Ishikawa (cell line): Measurements from ENCODE around the gene CMTM1.

Experiments used
- CEBPB ChIP-seq: IDR thresholded peaks from 2 replicates; pipeline ENCODE4 v1.6.1; 2012
- CREB1 ChIP-seq: IDR thresholded peaks from 2 replicates; pipeline ENCODE4 v1.6.1; 2012; ENCODE audit warnings: low read depth
- EGR1 ChIP-seq: IDR thresholded peaks from 2 replicates; pipeline ENCODE4 v1.6.1; 2012
- EP300 ChIP-seq: IDR thresholded peaks from 2 replicates; pipeline ENCODE4 v1.6.1; 2012; ENCODE audit warnings: borderline replicate concordance
- FOXM1 ChIP-seq: IDR thresholded peaks from 2 replicates; pipeline ENCODE4 v1.6.1; 2012; ENCODE audit warnings: low read depth, borderline replicate concordance
- MAX ChIP-seq: IDR thresholded peaks from 2 replicates; pipeline ENCODE4 v1.6.1; 2012
- NFIC ChIP-seq: IDR thresholded peaks from 2 replicates; pipeline ENCODE4 v1.6.1; 2012
- RAD21 ChIP-seq: IDR thresholded peaks from 2 replicates; pipeline ENCODE4 v1.6.1; 2012; ENCODE audit warnings: low read depth
- REST ChIP-seq: IDR thresholded peaks from 2 replicates; pipeline ENCODE4 v1.6.1; 2012; ENCODE audit warnings: low read depth, mild to moderate bottlenecking
- TAF1 ChIP-seq: IDR thresholded peaks from 2 replicates; pipeline ENCODE4 v1.6.1; 2012; ENCODE audit warnings: low read depth, mild to moderate bottlenecking
- TCF12 ChIP-seq: IDR thresholded peaks from 2 replicates; pipeline ENCODE4 v1.6.1; 2012; ENCODE audit warnings: low read depth
- TEAD4 ChIP-seq: IDR thresholded peaks from 2 replicates; pipeline ENCODE4 v1.6.1; 2012
- USF1 ChIP-seq: IDR thresholded peaks from 2 replicates; pipeline ENCODE4 v1.6.1; 2012
- YY1 ChIP-seq: IDR thresholded peaks from 2 replicates; pipeline ENCODE4 v1.6.1; 2012; ENCODE audit warnings: low read depth
- ZBTB7A ChIP-seq: IDR thresholded peaks from 2 replicates; pipeline ENCODE4 v1.6.1; 2012; ENCODE audit warnings: low read depth

The CMTM1 gene

GRCh38 chr16:66616592-66616991 lies 50.4 kb downstream of the CMTM1 start:
- TF ChIP-seq CEBPB: no peak
- no peak for TF ChIP-seq TEAD4
- TF ChIP-seq TCF12: no peak
- TF ChIP-seq MAX: no peak
- TF ChIP-seq TAF1: no peak
- TF ChIP-seq REST: no peak
- TF ChIP-seq USF1: no peak
- no peak for TF ChIP-seq EP300
- TF ChIP-seq EGR1: no peak
- TF ChIP-seq ZBTB7A: no peak

- TF ChIP-seq YY1 (no peak), ZBTB7A (no peak), CEBPB (no peak), EGR1 (no peak), TEAD4 (no peak), TCF12 (no peak), TAF1 (no peak), MAX (no peak), REST (no peak), EP300 (no peak), FOXM1 (no peak), USF1 (no peak), NFIC (no peak), CREB1 (no peak), RAD21 (no peak)
Observed at GRCh38 chr16:66617010-66617434, 50.8 kb downstream of the CMTM1 start.

- TF ChIP-seq EGR1 (no peak), MAX (no peak), USF1 (no peak), YY1 (no peak), REST (no peak), RAD21 (no peak), TEAD4 (no peak), EP300 (no peak), TAF1 (no peak), NFIC (no peak), CEBPB (no peak), CREB1 (no peak), TCF12 (no peak), ZBTB7A (no peak), FOXM1 (no peak)
Observed at GRCh38 chr16:66617728-66618127, 51.5 kb downstream of the CMTM1 start.

GRCh38 chr16:66618588-66619375 lies 52.5 kb downstream of the CMTM1 start:
- TF ChIP-seq NFIC: 0 out of 2 replicates have a peak, but pooled peaks have one; percentile 24
- no peak for TF ChIP-seq TEAD4
- no peak for TF ChIP-seq TAF1
